Neural progenitor cell (in vitro differentiated cells): ENCODE data around the gene PPM1E. TPM values are rescaled to one million over a fixed set of nuclear protein-coding genes. Genes with fewer than 3 reads are reported as not detected.

Experiments used
- DNase-seq: peaks from one replicate; pipeline ENCODE4 v3.0.0-alpha.2; 2016; ENCODE audit warnings: low spot score
- H2AFZ ChIP-seq: fragments of 200-600 bp; sonication (generic); replicated peaks from 2 replicates; pipeline ENCODE4 v1.6.1; 2016; ENCODE audit warnings: antibody characterized with exemption
- H3F3A ChIP-seq: fragments of 200-600 bp; sonication (generic); 2 replicates; pipeline ENCODE4 v1.6.1; 2016; ENCODE audit warnings: antibody characterized with exemption, low read depth
- H3K27ac ChIP-seq: fragments of 200-600 bp; sonication (generic); 2 replicates; pipeline ENCODE4 v1.5.1; 2016; ENCODE audit warnings: mild to moderate bottlenecking
- H3K27me3 ChIP-seq: fragments of 200-600 bp; sonication (generic); 2 replicates; pipeline ENCODE4 v1.6.1; 2016; ENCODE audit warnings: mild to moderate bottlenecking, moderate library complexity
- H3K36me3 ChIP-seq: fragments of 200-600 bp; sonication (generic); 2 replicates; pipeline ENCODE4 v1.5.1; 2016
- H3K4me1 ChIP-seq: fragments of 200-600 bp; sonication (generic); 2 replicates; pipeline ENCODE4 v1.6.1; 2016; ENCODE audit warnings: mixed run types
- H3K4me2 ChIP-seq: fragments of 200-600 bp; sonication (generic); 2 replicates; pipeline ENCODE4 v1.6.1; 2016
- H3K4me3 ChIP-seq: fragments of 200-600 bp; sonication (generic); 2 replicates; pipeline ENCODE4 v1.5.1; 2016
- H3K79me2 ChIP-seq: fragments of 200-600 bp; sonication (generic); 2 replicates; pipeline ENCODE4 v1.6.1; 2016; ENCODE audit warnings: low read depth
- H3K9ac ChIP-seq: fragments of 200-600 bp; sonication (generic); 2 replicates; pipeline ENCODE4 v1.6.1; 2016
- H3K9me3 ChIP-seq: fragments of 200-600 bp; sonication (generic); 2 replicates; pipeline ENCODE4 v1.5.1; 2016; ENCODE audit warnings: low read depth
- H4K20me1 ChIP-seq: fragments of 200-600 bp; sonication (generic); 2 replicates; pipeline ENCODE4 v1.6.1; 2016; ENCODE audit warnings: low read depth
- H3K27ac Mint-ChIP-seq: 3 replicates; pipeline ENCODE4 v1.8.0; 2021; ENCODE audit warnings: mixed read lengths
- H3K27me3 Mint-ChIP-seq: 2 replicates; pipeline ENCODE4 v1.8.0; 2022; ENCODE audit warnings: low read depth, mild to moderate bottlenecking, inconsistent platforms, moderate library complexity, mixed read lengths; ENCODE audit not compliant: insufficient read depth
- H3K36me3 Mint-ChIP-seq: 3 replicates; pipeline ENCODE4 v1.8.0; 2021; ENCODE audit warnings: mixed read lengths
- H3K4me1 Mint-ChIP-seq: 3 replicates; pipeline ENCODE4 v1.8.0; 2021; ENCODE audit warnings: mixed read lengths
- H3K4me3 Mint-ChIP-seq: 3 replicates; pipeline ENCODE4 v1.8.0; 2021; ENCODE audit warnings: mild to moderate bottlenecking, moderate library complexity, mixed read lengths
- H3K9me3 Mint-ChIP-seq: 3 replicates; pipeline ENCODE4 v1.8.0; 2020; ENCODE audit warnings: mixed read lengths
- EZH2 ChIP-seq: fragments of 200-600 bp; sonication (generic); IDR thresholded peaks from 2 replicates; pipeline ENCODE4 v1.6.1; 2017; ENCODE audit warnings: antibody characterized with exemption, mild to moderate bottlenecking, moderate library complexity
- EZH2phosphoT487 ChIP-seq: fragments of 200-600 bp; sonication (generic); IDR thresholded peaks from 2 replicates; pipeline ENCODE4 v1.6.1; 2017; ENCODE audit warnings: antibody characterized with exemption
- total RNA-seq: library from RNA; depleted of rRNA; stranded (reverse); fragments of >200 nt; gene quantifications from 2 replicates; pipeline ENCODE4 v1.2.3, GENCODE V29; 2015; ENCODE audit warnings: low replicate concordance
- TF ChIP-seq, protein P1 (sequence below): fragments of 200-600 bp; sonication (generic); IDR thresholded peaks from 2 replicates; pipeline ENCODE4 v1.5.1; 2017; ENCODE audit warnings: antibody characterized with exemption, mild to moderate bottlenecking

Gene PPM1E
- total RNA-seq, 1 donor from 2014 or later: 18.8 TPM

DNA sequence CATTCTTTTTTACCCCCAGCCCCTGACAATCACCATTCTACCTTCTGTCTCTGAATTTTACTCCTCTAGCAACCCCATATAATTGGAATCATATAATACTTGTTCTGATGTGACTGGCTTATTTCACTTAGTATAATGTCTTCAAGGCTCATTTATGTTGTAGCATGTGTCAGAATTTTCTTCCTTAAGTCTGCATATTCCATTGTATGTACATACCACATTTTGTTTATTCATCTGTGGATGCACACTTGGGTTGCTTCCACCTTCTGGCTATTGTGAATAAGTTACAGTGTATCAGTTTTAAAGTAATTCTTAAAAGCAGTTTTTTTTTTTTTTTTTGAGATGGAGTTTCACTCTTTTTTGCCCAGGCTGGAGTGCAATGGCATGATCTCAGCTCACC lies 24.7 kb upstream of the PPM1E start:
- H3K79me2 ChIP-seq: no peaks in the 10 kb centered on the region
- H3K27me3 Mint-ChIP-seq: peaks cover 3% of the 10 kb centered on the region
- no peaks in the 10 kb centered on the region for H3K9me3 Mint-ChIP-seq

DNA sequence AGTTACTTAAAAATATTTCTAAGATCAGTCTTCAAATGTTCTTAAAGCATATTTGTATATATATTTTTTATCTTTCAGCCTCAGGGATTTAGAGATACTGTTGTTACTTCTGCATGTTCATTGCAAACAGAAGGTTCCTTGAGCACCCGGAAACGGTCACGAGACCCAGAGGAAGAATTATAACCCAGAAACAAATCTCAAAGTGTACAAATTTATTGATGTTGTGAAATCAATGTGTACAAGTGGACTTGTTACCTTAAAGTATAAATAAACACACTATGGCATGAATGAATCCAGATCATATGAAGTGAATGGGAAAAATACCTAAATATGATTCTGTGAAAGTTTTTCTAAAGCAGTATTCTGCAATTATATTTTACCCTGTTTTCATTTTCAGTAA lies 21.6 kb upstream of the PPM1E start:
- DNase-seq: no peak
- H3K36me3 Mint-ChIP-seq: no peaks in the 10 kb centered on the region
- H3K27me3 Mint-ChIP-seq: peaks cover 2% of the 10 kb centered on the region
- Histone ChIP-seq H4K20me1 (no peaks in the 10 kb centered on the region), H3K27me3 (no peaks in the 10 kb centered on the region), H3K4me3 (no peak overlapping the region), H3K9me3 (no peaks in the 10 kb centered on the region), H3K27ac (no peak overlapping the region), H2AFZ (no peak overlapping the region), H3K79me2 (no peaks in the 10 kb centered on the region), H3K4me1 (no peaks in the 10 kb centered on the region), H3F3A (no peaks in the 10 kb centered on the region), H3K4me2 (no peak overlapping the region), H3K9ac (no peak overlapping the region), H3K36me3 (no peaks in the 10 kb centered on the region)
- H3K4me3 Mint-ChIP-seq: no peak overlapping the region
- no peak overlapping the region for H3K27ac Mint-ChIP-seq
- no peak for TF ChIP-seq EZH2
- no peak for TF ChIP-seq EZH2phosphoT487
- TF ChIP-seq, protein P1, sequence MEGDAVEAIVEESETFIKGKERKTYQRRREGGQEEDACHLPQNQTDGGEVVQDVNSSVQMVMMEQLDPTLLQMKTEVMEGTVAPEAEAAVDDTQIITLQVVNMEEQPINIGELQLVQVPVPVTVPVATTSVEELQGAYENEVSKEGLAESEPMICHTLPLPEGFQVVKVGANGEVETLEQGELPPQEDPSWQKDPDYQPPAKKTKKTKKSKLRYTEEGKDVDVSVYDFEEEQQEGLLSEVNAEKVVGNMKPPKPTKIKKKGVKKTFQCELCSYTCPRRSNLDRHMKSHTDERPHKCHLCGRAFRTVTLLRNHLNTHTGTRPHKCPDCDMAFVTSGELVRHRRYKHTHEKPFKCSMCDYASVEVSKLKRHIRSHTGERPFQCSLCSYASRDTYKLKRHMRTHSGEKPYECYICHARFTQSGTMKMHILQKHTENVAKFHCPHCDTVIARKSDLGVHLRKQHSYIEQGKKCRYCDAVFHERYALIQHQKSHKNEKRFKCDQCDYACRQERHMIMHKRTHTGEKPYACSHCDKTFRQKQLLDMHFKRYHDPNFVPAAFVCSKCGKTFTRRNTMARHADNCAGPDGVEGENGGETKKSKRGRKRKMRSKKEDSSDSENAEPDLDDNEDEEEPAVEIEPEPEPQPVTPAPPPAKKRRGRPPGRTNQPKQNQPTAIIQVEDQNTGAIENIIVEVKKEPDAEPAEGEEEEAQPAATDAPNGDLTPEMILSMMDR: no peak
- H3K9me3 Mint-ChIP-seq: no peaks in the 10 kb centered on the region
- H3K4me1 Mint-ChIP-seq: no peaks in the 10 kb centered on the region

More for the DNA sequence above, 24.7 kb upstream of the PPM1E start:
- no peaks in the 10 kb centered on the region for H3K4me1 Mint-ChIP-seq
- H3K9ac ChIP-seq: no peak overlapping the region
- no peak for DNase-seq
- no peaks in the 10 kb centered on the region for H3K4me1 ChIP-seq
- no peak overlapping the region for H3K27ac ChIP-seq
- peaks cover 2% of the 10 kb centered on the region for H3K36me3 Mint-ChIP-seq
- no peaks in the 10 kb centered on the region for H3K36me3 ChIP-seq
- H2AFZ ChIP-seq: no peak overlapping the region
- H3K27me3 ChIP-seq: no peaks in the 10 kb centered on the region
- H4K20me1 ChIP-seq: no peaks in the 10 kb centered on the region
- H3K9me3 ChIP-seq: no peaks in the 10 kb centered on the region
- no peaks in the 10 kb centered on the region for H3F3A ChIP-seq
- no peak overlapping the region for H3K4me3 ChIP-seq
- H3K4me2 ChIP-seq: no peak overlapping the region
- H3K27ac Mint-ChIP-seq: no peak overlapping the region
- no peak overlapping the region for H3K4me3 Mint-ChIP-seq
- TF ChIP-seq EZH2phosphoT487 (no peak), EZH2 (no peak)
- TF ChIP-seq, protein P1: no peak

DNA sequence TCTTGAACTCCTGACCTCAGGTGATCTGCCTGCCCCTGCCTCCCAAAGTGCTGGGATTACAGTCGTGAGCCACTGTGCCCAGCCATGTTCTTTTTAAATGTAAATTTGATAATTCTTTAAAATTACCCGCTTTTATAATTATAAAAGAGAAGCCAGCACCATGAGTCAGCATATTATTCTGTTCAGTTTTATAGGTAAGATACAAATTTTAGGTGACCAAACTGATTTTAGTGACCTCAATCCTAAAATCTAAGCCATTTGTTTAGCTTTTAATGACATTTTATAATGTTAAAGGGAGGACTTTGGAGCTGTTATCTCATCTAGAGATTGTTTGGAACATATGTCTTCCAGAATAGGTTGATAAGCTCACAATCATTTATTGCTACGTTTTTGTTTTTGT lies 20.8 kb upstream of the PPM1E start:
- no peak for TF ChIP-seq EZH2
- TF ChIP-seq, protein P1: no peak
- no peak for TF ChIP-seq EZH2phosphoT487
- no peaks in the 10 kb centered on the region for H3F3A ChIP-seq
- H4K20me1 ChIP-seq: no peaks in the 10 kb centered on the region
- no peak for DNase-seq
- no peak overlapping the region for H2AFZ ChIP-seq
- no peaks in the 10 kb centered on the region for H3K36me3 ChIP-seq
- Mint-ChIP-seq H3K27me3 (peaks cover 2% of the 10 kb centered on the region), H3K4me3 (no peak overlapping the region), H3K9me3 (no peaks in the 10 kb centered on the region), H3K4me1 (no peaks in the 10 kb centered on the region), H3K27ac (no peak overlapping the region), H3K36me3 (no peaks in the 10 kb centered on the region)
- H3K9ac ChIP-seq: no peak overlapping the region
- no peak overlapping the region for H3K4me3 ChIP-seq
- no peak overlapping the region for H3K27ac ChIP-seq
- no peaks in the 10 kb centered on the region for H3K79me2 ChIP-seq
- no peaks in the 10 kb centered on the region for H3K4me1 ChIP-seq
- no peaks in the 10 kb centered on the region for H3K27me3 ChIP-seq
- no peak overlapping the region for H3K4me2 ChIP-seq
- H3K9me3 ChIP-seq: no peaks in the 10 kb centered on the region
